Stimulated activated CD4-positive, alpha-beta T cell treated with anti-CD3 and anti-CD28 coated beads, TNF-alpha, amount 100 ng/mL, for 24 hours (primary cell): Measurements from ENCODE around the gene UGT2B10.
"Not testable (repeated sequence)": the region's sequence is repeated elsewhere in the genome, so short reads cannot be mapped to it uniquely, and the experiment has no call there.

Experiments
- DNase-seq, 3 experiments: peaks; one replicate each; pipeline ENCODE4 v3.0.0-alpha.2; 2020; ENCODE audit warnings: low read depth in 3 of 3

The UGT2B10 gene

GRCh38 chr4:68815617-68816409, at the start of gene UGT2B10:
TSS of gene UGT2B10 (plus strand) at chr4:68815994. CDS start at chr4:68816020, 26 bp downstream.
- DNase-seq = not testable (repeated sequence)

- DNase-seq = not testable (repeated sequence)
Observed at GRCh38 chr4:68771836-68772235, 44.0 kb upstream of the UGT2B10 start.

GRCh38 chr4:68773699-68774098, 42.1 kb upstream of the UGT2B10 start:
- no peak for DNase-seq

DNA sequence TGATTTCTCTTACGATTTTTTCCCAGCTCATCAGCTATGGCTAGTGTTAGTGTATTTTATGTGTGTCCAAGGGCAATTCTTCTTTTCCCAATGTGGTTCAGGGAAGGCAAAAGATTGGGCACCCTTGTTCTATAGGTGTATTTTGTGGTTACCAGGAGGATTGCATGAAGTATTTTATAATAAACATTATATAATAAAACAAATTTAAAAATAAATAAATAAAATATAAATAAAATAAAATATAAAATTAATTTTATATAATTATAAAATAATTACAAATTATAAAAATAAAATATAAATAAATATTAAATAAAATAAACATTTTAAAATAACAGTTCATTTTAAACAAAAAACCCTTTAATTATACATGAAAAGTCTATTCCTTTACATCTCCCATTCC, 35.6 kb upstream of the UGT2B10 start:
- DNase-seq = no peak

DNA sequence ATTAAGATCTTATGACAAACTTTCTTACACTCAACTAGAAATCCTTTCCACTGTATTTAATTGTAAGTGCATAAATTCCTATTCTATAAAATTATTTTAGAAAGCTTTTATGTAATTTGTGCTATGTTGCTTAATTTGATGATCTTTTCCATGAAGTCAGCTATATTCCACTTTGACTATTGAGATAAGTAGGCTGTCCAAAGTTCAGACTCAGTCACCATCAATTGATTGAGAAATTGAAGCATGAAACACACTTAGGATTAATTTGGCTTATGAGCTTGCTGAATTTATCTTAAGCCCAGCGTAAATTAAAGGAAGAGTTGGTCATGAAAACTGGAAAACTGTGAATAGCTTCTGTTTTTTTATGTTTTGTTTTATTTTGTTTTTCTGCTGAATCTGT, 18.7 kb upstream of the UGT2B10 start:
- DNase-seq = no peak

GRCh38 chr4:68797618-68798017, 18.2 kb upstream of the UGT2B10 start:
- no peak for DNase-seq

GRCh38 chr4:68803013-68803412, 12.8 kb upstream of the UGT2B10 start:
- DNase-seq = no peak

- no peak for DNase-seq
Observed at GRCh38 chr4:68808060-68808459, 7.7 kb upstream of the UGT2B10 start.

GRCh38 chr4:68810919-68811318, 4.9 kb upstream of the UGT2B10 start:
- no peak for DNase-seq

DNA sequence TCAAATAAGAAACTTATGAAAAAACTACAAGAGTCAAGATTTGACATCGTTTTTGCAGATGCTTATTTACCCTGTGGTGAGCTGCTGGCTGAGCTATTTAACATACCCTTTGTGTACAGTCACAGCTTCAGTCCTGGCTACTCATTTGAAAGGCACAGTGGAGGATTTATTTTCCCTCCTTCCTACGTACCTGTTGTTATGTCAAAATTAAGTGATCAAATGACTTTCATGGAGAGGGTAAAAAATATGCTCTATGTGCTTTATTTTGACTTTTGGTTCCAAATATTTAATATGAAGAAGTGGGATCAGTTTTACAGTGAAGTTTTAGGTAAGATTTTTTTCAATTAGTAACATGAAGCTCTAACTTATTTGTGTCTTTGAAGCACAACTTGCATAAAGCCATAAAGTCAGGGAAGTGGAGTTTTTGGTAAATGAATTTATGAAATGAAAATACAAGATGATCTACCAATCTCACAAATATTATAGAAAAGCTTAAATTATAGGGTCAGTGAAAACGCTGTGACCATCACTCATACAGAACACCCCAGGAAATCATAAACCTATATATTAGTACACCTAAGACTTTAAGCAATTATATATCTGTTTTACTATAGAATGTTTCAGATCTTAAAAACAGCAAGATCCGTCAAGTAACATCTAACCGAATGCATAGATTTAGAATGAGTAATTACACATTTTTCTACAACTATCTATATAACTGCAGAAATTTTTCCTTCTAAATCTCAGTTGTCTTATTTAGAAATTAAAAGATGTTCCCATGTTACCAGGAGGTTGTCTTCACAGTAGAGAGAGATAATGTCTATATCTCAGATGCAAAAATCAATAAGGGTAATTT, 844 bp downstream of the UGT2B10 start:
- not testable (repeated sequence) for DNase-seq

DNA sequence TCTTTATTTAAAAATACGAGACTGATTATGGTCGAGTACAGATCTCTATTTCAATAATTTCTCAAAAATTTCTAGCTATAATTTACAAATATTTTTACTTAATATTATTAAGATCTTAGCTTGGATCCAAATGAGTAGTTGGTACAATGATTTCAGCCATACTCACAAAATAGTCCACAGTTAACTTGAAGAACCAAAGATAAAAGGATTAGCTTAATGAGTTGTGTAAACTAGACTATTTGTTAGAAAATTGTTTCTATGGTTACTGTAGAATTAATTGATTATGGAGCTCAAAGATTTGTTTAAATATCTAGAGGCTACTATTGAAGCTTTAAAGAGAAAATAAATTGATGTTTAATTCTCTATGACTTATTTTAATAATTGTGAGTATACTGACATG, 1.6 kb downstream of the UGT2B10 start:
- no peak for DNase-seq

GRCh38 chr4:68818030-68818462, 2.3 kb downstream of the UGT2B10 start:
- DNase-seq = not testable (repeated sequence)

- DNase-seq = no peak
Observed at GRCh38 chr4:68831642-68832041, 15.8 kb downstream of the UGT2B10 start.

DNA sequence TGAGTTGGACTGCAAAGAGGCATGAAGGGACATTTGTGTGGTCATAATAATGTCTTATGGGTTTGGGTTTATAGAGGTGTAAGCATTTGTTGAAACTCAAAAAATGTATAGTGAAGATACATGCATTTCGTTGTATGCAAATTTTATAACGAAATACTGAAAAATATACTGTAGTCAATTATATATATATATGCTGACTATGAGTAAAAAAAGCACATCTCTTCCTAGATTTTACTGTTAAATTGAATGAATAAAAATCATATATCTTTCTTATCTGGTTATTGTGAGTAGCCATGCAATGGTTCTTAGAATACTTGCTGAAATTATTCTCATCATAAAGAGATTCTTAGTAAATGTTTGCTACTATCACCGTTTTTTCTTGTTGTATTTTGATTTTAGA, 34.5 kb downstream of the UGT2B10 start:
- DNase-seq = no peak

GRCh38 chr4:68855771-68856170, 40.0 kb downstream of the UGT2B10 start:
- DNase-seq = no peak

GRCh38 chr4:68858039-68858438, 42.2 kb downstream of the UGT2B10 start:
- DNase-seq = no peak

DNA sequence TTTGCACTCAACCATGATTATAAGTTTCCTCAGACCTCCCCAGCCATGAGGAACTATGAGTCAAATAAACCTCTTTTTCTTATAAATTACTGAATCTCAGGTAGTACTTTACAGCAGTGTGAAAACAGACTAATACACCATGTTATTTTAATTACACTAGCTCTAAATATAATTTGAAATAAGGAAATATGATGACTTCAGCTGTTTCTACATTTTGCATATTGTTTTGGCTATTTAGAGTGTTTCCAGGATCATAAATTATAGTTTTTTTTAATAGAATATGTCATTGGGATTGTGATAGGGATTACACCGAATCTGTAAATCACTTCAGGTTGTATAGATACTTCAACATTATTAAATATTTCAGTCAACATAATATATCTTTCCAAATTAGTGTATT, 43.9 kb downstream of the UGT2B10 start:
- DNase-seq = no peak

- DNase-seq = no peak
Observed at GRCh38 chr4:68861057-68861456, 45.3 kb downstream of the UGT2B10 start.

DNA sequence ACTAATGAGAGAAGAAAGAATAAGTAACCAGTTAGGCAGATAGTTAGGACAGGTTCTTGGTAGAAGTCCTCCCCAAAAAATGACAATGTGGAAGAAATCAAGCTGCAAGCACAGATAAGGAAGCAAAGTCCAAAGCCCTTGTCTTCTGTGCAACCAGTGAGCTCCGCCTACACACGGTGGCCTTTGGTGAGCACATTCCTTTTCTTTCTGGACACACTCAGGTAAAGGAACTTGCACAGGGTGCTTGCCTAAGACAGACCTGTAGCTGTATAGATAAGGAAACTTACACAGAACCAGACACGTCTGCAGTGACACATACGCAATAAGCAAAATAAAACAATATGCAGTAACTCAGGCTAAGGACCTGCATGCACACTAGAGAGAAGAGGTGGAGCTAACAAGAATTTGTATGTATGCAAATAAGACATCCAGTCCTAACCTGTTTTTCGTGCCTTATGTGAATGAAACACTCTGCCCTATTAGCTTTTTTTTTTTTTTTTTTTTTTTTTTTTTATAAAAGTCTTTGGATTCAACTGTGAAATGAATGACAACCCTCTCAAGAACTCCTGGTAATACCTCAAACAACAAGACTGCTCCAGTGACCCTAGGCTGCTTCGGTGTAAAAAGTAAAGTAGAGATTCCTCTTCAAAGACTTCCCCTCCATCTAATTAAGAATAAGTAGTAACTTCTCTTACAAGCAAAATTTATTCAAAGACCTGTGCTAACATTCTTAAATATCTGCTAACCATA, 48.8 kb downstream of the UGT2B10 start:
- DNase-seq = no peak

DNA sequence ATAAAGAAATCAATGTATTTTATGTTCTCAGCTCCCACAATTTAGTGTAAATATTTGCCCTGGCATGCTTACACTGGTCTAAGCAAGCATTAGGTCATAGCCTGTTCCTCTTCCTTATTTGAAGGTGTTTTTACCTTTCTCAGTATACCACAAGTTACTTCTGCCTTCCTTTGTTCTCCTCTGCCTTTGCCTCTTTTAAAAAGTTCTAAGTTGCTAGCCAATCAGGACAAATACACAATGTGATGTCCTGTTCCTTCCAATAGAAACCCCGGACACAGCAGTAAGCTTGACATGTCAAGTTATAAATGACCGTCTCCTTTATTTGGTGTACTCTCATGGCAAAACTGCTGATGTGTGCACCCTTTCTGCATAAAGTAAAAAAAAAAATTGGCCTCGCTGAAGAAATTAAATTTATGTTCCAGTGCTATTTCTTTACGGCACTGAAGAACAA, 49.4 kb downstream of the UGT2B10 start:
- no peak for DNase-seq

DNA sequence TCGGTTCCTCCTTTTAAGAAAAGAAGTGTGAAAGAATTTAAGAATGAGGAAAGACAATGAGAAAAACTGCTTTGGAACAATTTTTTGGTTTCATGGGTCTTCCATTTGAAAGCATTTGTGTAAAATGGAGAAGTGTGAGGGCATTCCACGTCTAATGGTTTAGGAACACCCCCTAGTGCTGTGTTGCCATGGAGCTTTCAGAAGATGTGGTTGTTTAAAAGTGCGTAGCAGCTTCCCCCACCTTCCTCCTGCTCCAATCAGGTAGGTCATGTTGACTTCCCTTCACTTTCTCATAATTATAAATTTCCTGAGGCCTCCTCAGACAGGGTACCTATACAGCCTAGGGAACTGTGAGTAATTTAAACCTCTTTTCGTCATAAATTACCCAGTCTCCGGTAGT, 50.0 kb downstream of the UGT2B10 start:
- DNase-seq = no peak

GRCh38 chr4:68869274-68869773, 53.5 kb downstream of the UGT2B10 start:
- DNase-seq = no peak
